Effector memory CD8-positive, alpha-beta T cell (primary cell): Measurements from ENCODE around the gene B4GALNT2.
"Not testable (repeated sequence)": the region's sequence is repeated elsewhere in the genome, so short reads cannot be mapped to it uniquely, and the experiment has no call there.

Experiments
- ATAC-seq: fragments of 150-1000 bp; cut with Tn5 transposase; replicated peaks from 2 replicates; pipeline ENCODE4 v1.10.0; 2021; ENCODE audit warnings: mild to moderate bottlenecking, moderate library complexity
- DNase-seq, 3 experiments: peaks; one replicate each; pipeline ENCODE4 v3.0.0; 2021
- H3K27ac Mint-ChIP-seq, 2 donors: one replicate each; pipeline ENCODE4 v1.8.0; 2022; ENCODE audit warnings: mild to moderate bottlenecking in 2 of 2, mixed read lengths in 2 of 2, moderate library complexity in 2 of 2
- H3K27me3 Mint-ChIP-seq, 2 donors: one replicate each; pipeline ENCODE4 v1.8.0; 2022; ENCODE audit warnings: mixed read lengths in 2 of 2
- H3K36me3 Mint-ChIP-seq: one replicate; pipeline ENCODE4 v1.8.0; 2022; ENCODE audit warnings: mild to moderate bottlenecking, moderate library complexity, mixed read lengths; ENCODE audit not compliant: insufficient read depth
- H3K4me1 Mint-ChIP-seq, 2 donors: one replicate each; pipeline ENCODE4 v1.8.0; 2022; ENCODE audit warnings: low read depth in 2 of 2, mixed read lengths in 2 of 2
- H3K4me3 Mint-ChIP-seq, 2 donors: one replicate each; pipeline ENCODE4 v1.8.0; 2022; ENCODE audit warnings: mild to moderate bottlenecking in 2 of 2, mixed read lengths in 2 of 2, moderate library complexity in 2 of 2
- H3K9me3 Mint-ChIP-seq, 2 donors: one replicate each; pipeline ENCODE4 v1.8.0; 2022; ENCODE audit warnings: mixed read lengths in 2 of 2

The B4GALNT2 gene

GRCh38 chr17:49170216-49170615, 37.6 kb downstream of the B4GALNT2 start:
- ATAC-seq (no peak), DNase-seq (no peak)
- Mint-ChIP-seq H3K27me3 (peaks cover 81 to 97% of the 10 kb centered on the region in 2 donors), H3K4me1 (no peaks in the 10 kb centered on the region), H3K36me3 (no peaks in the 10 kb centered on the region), H3K4me3 (no peak overlapping the region), H3K27ac (no peak overlapping the region), H3K9me3 (peaks cover 0 to 5% of the 10 kb centered on the region in 2 donors)

- peaks cover 80 to 97% of the 10 kb centered on the region in 2 donors for H3K27me3 Mint-ChIP-seq
- ATAC-seq, H3K27ac Mint-ChIP-seq, H3K9me3 Mint-ChIP-seq, H3K4me1 Mint-ChIP-seq, DNase-seq, H3K36me3 Mint-ChIP-seq, H3K4me3 Mint-ChIP-seq: not testable (repeated sequence)
These were observed 38.1 kb downstream of the B4GALNT2 start for GRCh38 chr17:49170711-49171110.

- not testable (repeated sequence) for ATAC-seq, DNase-seq, H3K36me3 Mint-ChIP-seq, H3K27ac Mint-ChIP-seq, H3K4me1 Mint-ChIP-seq, H3K4me3 Mint-ChIP-seq
- peaks cover 31 to 50% of the 10 kb centered on the region in 2 donors for H3K27me3 Mint-ChIP-seq
- H3K9me3 Mint-ChIP-seq, result peaks cover 0 to 15% of the 10 kb centered on the region in 2 donors
These were observed 43.4 kb downstream of the B4GALNT2 start for GRCh38 chr17:49175978-49176377.

- no peak overlapping the region for H3K4me3 Mint-ChIP-seq
- H3K36me3 Mint-ChIP-seq, result peaks cover 2% of the 10 kb centered on the region
- peaks cover 2 to 10% of the 10 kb centered on the region in 2 donors for H3K27me3 Mint-ChIP-seq
- peaks cover 1 to 9% of the 10 kb centered on the region in 2 donors for H3K9me3 Mint-ChIP-seq
- no peak overlapping the region for H3K27ac Mint-ChIP-seq
- H3K4me1 Mint-ChIP-seq, result peaks cover 3 to 5% of the 10 kb centered on the region in 2 donors
- ATAC-seq, result peak; percentile 55
- DNase-seq, result peak; percentile 57 to 66 (median 62)
These were observed 47.7 kb downstream of the B4GALNT2 start for GRCh38 chr17:49180303-49180702.

GRCh38 chr17:49180998-49181635, 48.5 kb downstream of the B4GALNT2 start:
- Mint-ChIP-seq H3K36me3 (peaks cover 2% of the 10 kb centered on the region), H3K27ac (no peak overlapping the region), H3K9me3 (peaks cover under 1 to 2% of the 10 kb centered on the region in 2 donors), H3K4me3 (no peak overlapping the region), H3K27me3 (peaks cover 0 to 2% of the 10 kb centered on the region in 2 donors), H3K4me1 (peaks cover 3 to 5% of the 10 kb centered on the region in 2 donors)
- DNase-seq (no peak), ATAC-seq (no peak)

- H3K4me3 Mint-ChIP-seq, result no peak overlapping the region
- H3K4me1 Mint-ChIP-seq, result peaks cover 3 to 5% of the 10 kb centered on the region in 2 donors
- H3K9me3 Mint-ChIP-seq, result peaks cover 0 to 2% of the 10 kb centered on the region in 2 donors
- no peaks in the 10 kb centered on the region for H3K27me3 Mint-ChIP-seq
- H3K36me3 Mint-ChIP-seq, result peaks cover 2% of the 10 kb centered on the region
- H3K27ac Mint-ChIP-seq, result no peak overlapping the region
- DNase-seq (no peak), ATAC-seq (no peak)
These were observed 50.8 kb downstream of the B4GALNT2 start for GRCh38 chr17:49183341-49183740.

- DNase-seq, result no peak
- Mint-ChIP-seq H3K27ac (no peak overlapping the region), H3K9me3 (peaks cover 0 to 2% of the 10 kb centered on the region in 2 donors), H3K27me3 (no peaks in the 10 kb centered on the region), H3K36me3 (peaks cover 2% of the 10 kb centered on the region), H3K4me1 (peaks cover 3 to 5% of the 10 kb centered on the region in 2 donors), H3K4me3 (no peak overlapping the region)
- no peak for ATAC-seq
These were observed 51.2 kb downstream of the B4GALNT2 start for GRCh38 chr17:49183801-49184200.

GRCh38 chr17:49184522-49184921, 52.0 kb downstream of the B4GALNT2 start:
- not testable (repeated sequence) for ATAC-seq, H3K27me3 Mint-ChIP-seq, DNase-seq, H3K4me3 Mint-ChIP-seq, H3K36me3 Mint-ChIP-seq, H3K27ac Mint-ChIP-seq, H3K9me3 Mint-ChIP-seq, H3K4me1 Mint-ChIP-seq

GRCh38 chr17:49185381-49185780, 52.8 kb downstream of the B4GALNT2 start:
- not testable (repeated sequence) for H3K27ac Mint-ChIP-seq, H3K9me3 Mint-ChIP-seq, H3K36me3 Mint-ChIP-seq, H3K27me3 Mint-ChIP-seq, ATAC-seq, DNase-seq, H3K4me3 Mint-ChIP-seq
- H3K4me1 Mint-ChIP-seq, result peaks cover 4 to 10% of the 10 kb centered on the region in 2 donors

GRCh38 chr17:49187301-49187700, 54.7 kb downstream of the B4GALNT2 start:
- peaks cover 10% of the 10 kb centered on the region for H3K36me3 Mint-ChIP-seq
- peaks cover 0 to 4% of the 10 kb centered on the region in 2 donors for H3K27me3 Mint-ChIP-seq
- no peak overlapping the region for H3K27ac Mint-ChIP-seq
- no peak for ATAC-seq
- no peak for DNase-seq
- H3K4me1 Mint-ChIP-seq, result peaks cover 16 to 24% of the 10 kb centered on the region in 2 donors
- H3K4me3 Mint-ChIP-seq, result no peak overlapping the region
- H3K9me3 Mint-ChIP-seq, result peaks cover 0 to 2% of the 10 kb centered on the region in 2 donors

GRCh38 chr17:49190932-49191331, 58.4 kb downstream of the B4GALNT2 start:
- ATAC-seq, result no peak
- H3K27me3 Mint-ChIP-seq, result peaks cover 0 to 8% of the 10 kb centered on the region in 2 donors
- no peak overlapping the region for H3K4me3 Mint-ChIP-seq
- peaks cover 29 to 45% of the 10 kb centered on the region in 2 donors for H3K4me1 Mint-ChIP-seq
- no peak for DNase-seq
- peak overlapping the region in 1 of 2 donors; percentile 12 for H3K27ac Mint-ChIP-seq
- no peaks in the 10 kb centered on the region for H3K9me3 Mint-ChIP-seq
- H3K36me3 Mint-ChIP-seq, result peaks cover 21% of the 10 kb centered on the region

- no peak for DNase-seq
- H3K4me1 Mint-ChIP-seq, result peaks cover 29 to 47% of the 10 kb centered on the region in 2 donors
These were observed 58.9 kb downstream of the B4GALNT2 start for GRCh38 chr17:49191409-49191916.

GRCh38 chr17:49191917-49192741, 59.6 kb downstream of the B4GALNT2 start:
- ATAC-seq, result peak; percentile 59
- peak overlapping the region; percentile 100 for H3K27ac Mint-ChIP-seq
- peak overlapping the region; percentile 91 to 97 for H3K4me3 Mint-ChIP-seq
- no peaks in the 10 kb centered on the region for H3K9me3 Mint-ChIP-seq
- peaks cover 29 to 47% of the 10 kb centered on the region in 2 donors for H3K4me1 Mint-ChIP-seq
- H3K27me3 Mint-ChIP-seq, result peaks cover 0 to 8% of the 10 kb centered on the region in 2 donors
- peaks cover 21% of the 10 kb centered on the region for H3K36me3 Mint-ChIP-seq
- peak; percentile 92 to 95 (median 93) for DNase-seq

More at GRCh38 chr17:49191409-49191916, 58.9 kb downstream of the B4GALNT2 start:
- Mint-ChIP-seq H3K27ac (peak overlapping the region; percentile 100), H3K27me3 (peaks cover 0 to 8% of the 10 kb centered on the region in 2 donors), H3K4me3 (peak overlapping the region; percentile 91 to 97), H3K36me3 (peaks cover 21% of the 10 kb centered on the region), H3K9me3 (no peaks in the 10 kb centered on the region)
- ATAC-seq, result peak; percentile 2
